Mammary epithelial cell (primary cell): ENCODE results near the gene SFMBT2.

ENCODE experiments used
- CTCF ChIP-seq, 2 donors: IDR thresholded peaks in 1 of 2; conservative IDR thresholded peaks in 1 of 2; 2 replicates each; pipeline ENCODE4 v1.5.1; 2011 to 2012; ENCODE audit warnings: inconsistent platforms in 2 of 2, low read length in 2 of 2, mild to moderate bottlenecking in 2 of 2, control low read depth in 1 of 2, low read depth in 1 of 2; ENCODE audit not compliant: insufficient read depth in 1 of 2; ENCODE audit errors: extremely low read depth in 1 of 2
- EZH2 ChIP-seq: IDR thresholded peaks from 2 replicates; pipeline ENCODE4 v1.6.1; 2012; ENCODE audit warnings: low read length, inconsistent platforms, borderline replicate concordance

GRCh38 chr10:7374795-7375194, 36.0 kb downstream of the SFMBT2 start:
- TF ChIP-seq CTCF (conservative IDR thresholded peaks at IDR 0.05 in 1 of 2, IDR thresholded peaks at IDR 0.05 in 1 of 2; ENCODE audit: extremely low read depth in 1 of 2, insufficient read depth in 1 of 2, low read depth in 1 of 2, low read length in 2 of 2), result no peak
- no peak for TF ChIP-seq EZH2
